ENCODE measurements around the gene ADARB1. TPM values are rescaled to one million over a fixed set of nuclear protein-coding genes. Genes with fewer than 3 reads are reported as not detected.
A peak's percentile ranks its signal among the peaks of the same experiment; 100 is the strongest.

Gene ADARB1
- total RNA-seq, 1 experiment from 2014 or later, result 5.0 TPM

GRCh38 chr21:45051580-45052434 is 22.6 kb upstream of the ADARB1 start:
- in situ Hi-C loops (cut with HindIII; ENCODE audit: low pct_unique_long_range_greater_than_20kb, low sequenced_read_pairs), result no loop called here
- DNase-seq (ENCODE audit: low read depth), result no peak

GRCh38 chr21:45052960-45053359 is 21.4 kb upstream of the ADARB1 start:
- in situ Hi-C loops (cut with HindIII; ENCODE audit: low pct_unique_long_range_greater_than_20kb, low sequenced_read_pairs), result no loop called here
- no peak for DNase-seq (ENCODE audit: low read depth)

GRCh38 chr21:45053561-45054226 is 20.7 kb upstream of the ADARB1 start:
- in situ Hi-C loops (cut with HindIII; ENCODE audit: low pct_unique_long_range_greater_than_20kb, low sequenced_read_pairs), result no loop called here

GRCh38 chr21:45054227-45054926 is 20.0 kb upstream of the ADARB1 start:
- DNase-seq (ENCODE audit: low read depth), result no peak

More at GRCh38 chr21:45053561-45054226, 20.7 kb upstream of the ADARB1 start:
- DNase-seq (ENCODE audit: low read depth), result no peak

GRCh38 chr21:45054927-45055612 is 19.3 kb upstream of the ADARB1 start:
- DNase-seq (ENCODE audit: low read depth), result peak; percentile 18
- in situ Hi-C loops (cut with HindIII; ENCODE audit: low pct_unique_long_range_greater_than_20kb, low sequenced_read_pairs), result no loop called here

More at GRCh38 chr21:45054227-45054926, 20.0 kb upstream of the ADARB1 start:
- in situ Hi-C loops (cut with HindIII; ENCODE audit: low pct_unique_long_range_greater_than_20kb, low sequenced_read_pairs), result no loop called here

- no peak for DNase-seq (ENCODE audit: low read depth)
- in situ Hi-C loops (cut with HindIII; ENCODE audit: low pct_unique_long_range_greater_than_20kb, low sequenced_read_pairs), result no loop called here
Observed at GRCh38 chr21:45055861-45056260, 18.5 kb upstream of the ADARB1 start.

GRCh38 chr21:45056296-45056904 is 18.0 kb upstream of the ADARB1 start:
- in situ Hi-C loops (cut with HindIII; ENCODE audit: low pct_unique_long_range_greater_than_20kb, low sequenced_read_pairs), result no loop called here
- DNase-seq (ENCODE audit: low read depth), result no peak

- DNase-seq (ENCODE audit: low read depth), result no peak
- in situ Hi-C loops (cut with HindIII; ENCODE audit: low pct_unique_long_range_greater_than_20kb, low sequenced_read_pairs), result no loop called here
Observed at GRCh38 chr21:45056917-45057560, 17.3 kb upstream of the ADARB1 start.

- no peak for DNase-seq (ENCODE audit: low read depth)
- in situ Hi-C loops (cut with HindIII; ENCODE audit: low pct_unique_long_range_greater_than_20kb, low sequenced_read_pairs), result no loop called here
Observed at GRCh38 chr21:45057886-45058285, 16.5 kb upstream of the ADARB1 start.

- in situ Hi-C loops (cut with HindIII; ENCODE audit: low pct_unique_long_range_greater_than_20kb, low sequenced_read_pairs), result no loop called here
- no peak for DNase-seq (ENCODE audit: low read depth)
Observed at GRCh38 chr21:45059121-45059520, 15.3 kb upstream of the ADARB1 start.

GRCh38 chr21:45060089-45060488 is 14.3 kb upstream of the ADARB1 start:
- in situ Hi-C loops (cut with HindIII; ENCODE audit: low pct_unique_long_range_greater_than_20kb, low sequenced_read_pairs), result no loop called here
- no peak for DNase-seq (ENCODE audit: low read depth)

- no peak for DNase-seq (ENCODE audit: low read depth)
- in situ Hi-C loops (cut with HindIII; ENCODE audit: low pct_unique_long_range_greater_than_20kb, low sequenced_read_pairs), result no loop called here
Observed at GRCh38 chr21:45060675-45061311, 13.6 kb upstream of the ADARB1 start.

GRCh38 chr21:45064091-45064490 is 10.3 kb upstream of the ADARB1 start:
- in situ Hi-C loops (cut with HindIII; ENCODE audit: low pct_unique_long_range_greater_than_20kb, low sequenced_read_pairs), result no loop called here
- DNase-seq (ENCODE audit: low read depth), result no peak

GRCh38 chr21:45064618-45065399 is 9.6 kb upstream of the ADARB1 start:
- no peak for DNase-seq (ENCODE audit: low read depth)
- in situ Hi-C loops (cut with HindIII; ENCODE audit: low pct_unique_long_range_greater_than_20kb, low sequenced_read_pairs), result no loop called here

GRCh38 chr21:45067462-45068285 is 6.7 kb upstream of the ADARB1 start:
- in situ Hi-C loops (cut with HindIII; ENCODE audit: low pct_unique_long_range_greater_than_20kb, low sequenced_read_pairs), result no loop called here
- no peak for DNase-seq (ENCODE audit: low read depth)

GRCh38 chr21:45069085-45069484 is 5.3 kb upstream of the ADARB1 start:
- in situ Hi-C loops (cut with HindIII; ENCODE audit: low pct_unique_long_range_greater_than_20kb, low sequenced_read_pairs), result no loop called here
- DNase-seq (ENCODE audit: low read depth), result no peak
